Gastroesophageal sphincter (tissue), 3 donors: Measurements from ENCODE around the gene TM4SF5.

ENCODE experiments used
- POLR2A ChIP-seq, 2 donors: fragments of 450-650 bp; IDR thresholded peaks; one replicate each; pipeline ENCODE4 v1.6.1; 2017; ENCODE audit warnings: antibody characterized with exemption in 2 of 2, mild to moderate bottlenecking in 2 of 2, moderate library complexity in 1 of 2
- POLR2AphosphoS5 ChIP-seq: sonication (generic); formaldehyde crosslinking; IDR thresholded peaks from one replicate; pipeline ENCODE4 v1.6.1; 2017; ENCODE audit warnings: antibody characterized with exemption
- TF ChIP-seq, protein P1 (sequence below), 4 experiments: fragments of 200-600 bp in 2 of 4; fragments of 450-650 bp in 2 of 4; sonication (generic) in 1 of 4; IDR thresholded peaks; one replicate each; pipeline ENCODE4 v1.5.1; 2017 to 2019; ENCODE audit warnings: antibody characterized with exemption in 4 of 4, mild to moderate bottlenecking in 2 of 4, moderate library complexity in 2 of 4

DNA sequence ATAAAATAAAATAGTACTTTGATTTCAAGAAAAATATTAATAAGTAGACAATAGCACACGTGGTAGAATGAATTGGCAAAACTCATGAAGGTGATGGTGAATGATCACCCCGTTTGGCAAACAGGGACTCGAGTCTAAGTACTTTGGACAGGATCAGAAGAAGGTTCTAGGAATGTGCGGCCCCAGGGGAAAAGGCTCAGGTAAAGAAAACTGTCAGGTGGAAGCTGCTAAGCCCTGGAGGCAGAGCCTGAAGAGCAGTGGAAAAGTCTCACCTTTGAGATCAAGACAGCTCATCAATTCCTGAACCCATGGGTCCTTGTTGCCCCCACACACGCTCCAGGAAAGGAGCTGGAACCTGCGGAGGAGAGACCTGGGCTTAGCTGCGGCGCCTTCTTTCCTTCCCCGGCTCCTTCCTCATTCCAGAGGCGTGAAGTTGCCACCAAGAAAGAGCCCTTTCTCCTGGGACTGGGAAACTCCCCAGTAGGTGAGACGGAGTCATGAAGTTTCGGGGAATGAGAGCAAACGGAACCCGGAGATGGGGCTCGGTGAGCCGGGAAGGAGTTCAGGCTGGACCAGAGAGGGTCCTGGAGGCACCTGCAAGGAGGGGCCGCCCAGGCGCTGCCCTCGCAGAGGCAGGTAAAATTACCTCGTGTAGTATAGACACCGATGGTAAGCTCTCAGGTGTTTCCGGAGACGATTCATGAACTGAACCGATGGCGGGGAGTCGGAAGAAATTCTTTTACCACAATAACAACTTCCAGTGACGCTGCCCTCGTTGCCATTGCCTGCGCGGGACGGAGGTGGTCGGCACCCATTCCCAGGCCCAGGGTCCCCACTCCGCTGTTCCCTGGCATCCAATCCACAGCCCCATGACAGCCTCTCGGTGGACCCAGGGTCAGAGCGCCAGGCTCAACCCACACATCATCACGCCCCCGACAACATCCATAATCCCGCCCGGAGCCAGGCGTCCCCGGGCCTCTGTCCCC is 33.3 kb upstream of the TM4SF5 start:
- TF ChIP-seq, protein P1, sequence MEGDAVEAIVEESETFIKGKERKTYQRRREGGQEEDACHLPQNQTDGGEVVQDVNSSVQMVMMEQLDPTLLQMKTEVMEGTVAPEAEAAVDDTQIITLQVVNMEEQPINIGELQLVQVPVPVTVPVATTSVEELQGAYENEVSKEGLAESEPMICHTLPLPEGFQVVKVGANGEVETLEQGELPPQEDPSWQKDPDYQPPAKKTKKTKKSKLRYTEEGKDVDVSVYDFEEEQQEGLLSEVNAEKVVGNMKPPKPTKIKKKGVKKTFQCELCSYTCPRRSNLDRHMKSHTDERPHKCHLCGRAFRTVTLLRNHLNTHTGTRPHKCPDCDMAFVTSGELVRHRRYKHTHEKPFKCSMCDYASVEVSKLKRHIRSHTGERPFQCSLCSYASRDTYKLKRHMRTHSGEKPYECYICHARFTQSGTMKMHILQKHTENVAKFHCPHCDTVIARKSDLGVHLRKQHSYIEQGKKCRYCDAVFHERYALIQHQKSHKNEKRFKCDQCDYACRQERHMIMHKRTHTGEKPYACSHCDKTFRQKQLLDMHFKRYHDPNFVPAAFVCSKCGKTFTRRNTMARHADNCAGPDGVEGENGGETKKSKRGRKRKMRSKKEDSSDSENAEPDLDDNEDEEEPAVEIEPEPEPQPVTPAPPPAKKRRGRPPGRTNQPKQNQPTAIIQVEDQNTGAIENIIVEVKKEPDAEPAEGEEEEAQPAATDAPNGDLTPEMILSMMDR (IDR thresholded peaks at IDR 0.05), result no peak
- TF ChIP-seq POLR2AphosphoS5 (no peak), POLR2A (IDR thresholded peaks at IDR 0.05) (no peak)
